ENCODE data around the gene MRC2. TPM values are rescaled to one million over a fixed set of nuclear protein-coding genes. Genes with fewer than 3 reads are reported as not detected.

Gene MRC2
- total and polyA plus RNA-seq, 9 of the 15 experiments (the other 6 are each of a cell fraction or from before 2014, with no cell fraction given) = 0.28 to 11.5 (median 6.6) TPM

DNA sequence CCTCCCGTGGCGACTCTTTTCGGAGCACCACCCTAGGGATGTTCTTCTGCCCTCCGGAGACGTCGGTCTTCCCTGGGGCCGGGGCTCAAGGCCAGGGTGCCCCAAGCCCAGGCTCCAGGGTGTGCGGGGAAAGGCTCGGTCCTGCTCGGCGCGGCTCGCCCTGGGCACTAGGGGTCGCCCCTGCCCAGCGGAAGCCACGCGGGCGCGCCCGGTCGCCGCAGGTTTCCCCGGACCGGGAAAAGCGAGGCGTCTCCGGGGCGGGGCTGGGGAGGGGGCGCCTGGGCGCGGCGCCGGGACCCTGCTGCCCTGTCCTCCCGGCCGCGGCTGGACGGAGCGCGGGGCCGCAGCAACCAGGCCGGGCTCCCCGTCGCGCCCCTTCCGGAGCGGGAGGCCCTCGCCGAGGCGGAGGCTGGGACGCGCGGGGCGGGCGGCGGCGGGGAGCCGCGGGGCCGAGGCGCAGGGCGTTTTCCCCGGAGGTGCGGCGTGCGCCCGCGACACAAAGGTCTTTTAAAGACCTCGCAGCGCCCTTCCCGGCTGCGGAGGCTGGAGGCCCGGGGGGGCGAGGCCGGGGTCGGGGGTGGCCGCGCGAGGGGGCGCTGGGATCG, 76.4 kb downstream of the MRC2 start (continued):
- TF ChIP-seq, protein P1, sequence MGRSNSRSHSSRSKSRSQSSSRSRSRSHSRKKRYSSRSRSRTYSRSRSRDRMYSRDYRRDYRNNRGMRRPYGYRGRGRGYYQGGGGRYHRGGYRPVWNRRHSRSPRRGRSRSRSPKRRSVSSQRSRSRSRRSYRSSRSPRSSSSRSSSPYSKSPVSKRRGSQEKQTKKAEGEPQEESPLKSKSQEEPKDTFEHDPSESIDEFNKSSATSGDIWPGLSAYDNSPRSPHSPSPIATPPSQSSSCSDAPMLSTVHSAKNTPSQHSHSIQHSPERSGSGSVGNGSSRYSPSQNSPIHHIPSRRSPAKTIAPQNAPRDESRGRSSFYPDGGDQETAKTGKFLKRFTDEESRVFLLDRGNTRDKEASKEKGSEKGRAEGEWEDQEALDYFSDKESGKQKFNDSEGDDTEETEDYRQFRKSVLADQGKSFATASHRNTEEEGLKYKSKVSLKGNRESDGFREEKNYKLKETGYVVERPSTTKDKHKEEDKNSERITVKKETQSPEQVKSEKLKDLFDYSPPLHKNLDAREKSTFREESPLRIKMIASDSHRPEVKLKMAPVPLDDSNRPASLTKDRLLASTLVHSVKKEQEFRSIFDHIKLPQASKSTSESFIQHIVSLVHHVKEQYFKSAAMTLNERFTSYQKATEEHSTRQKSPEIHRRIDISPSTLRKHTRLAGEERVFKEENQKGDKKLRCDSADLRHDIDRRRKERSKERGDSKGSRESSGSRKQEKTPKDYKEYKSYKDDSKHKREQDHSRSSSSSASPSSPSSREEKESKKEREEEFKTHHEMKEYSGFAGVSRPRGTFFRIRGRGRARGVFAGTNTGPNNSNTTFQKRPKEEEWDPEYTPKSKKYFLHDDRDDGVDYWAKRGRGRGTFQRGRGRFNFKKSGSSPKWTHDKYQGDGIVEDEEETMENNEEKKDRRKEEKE (IDR thresholded peaks at IDR 0.05; ENCODE audit: borderline replicate concordance in 1 of 2, control insufficient read depth in 1 of 2, low read depth in 2 of 2, low read length in 1 of 2) = no peak
- TF ChIP-seq, protein P2, sequence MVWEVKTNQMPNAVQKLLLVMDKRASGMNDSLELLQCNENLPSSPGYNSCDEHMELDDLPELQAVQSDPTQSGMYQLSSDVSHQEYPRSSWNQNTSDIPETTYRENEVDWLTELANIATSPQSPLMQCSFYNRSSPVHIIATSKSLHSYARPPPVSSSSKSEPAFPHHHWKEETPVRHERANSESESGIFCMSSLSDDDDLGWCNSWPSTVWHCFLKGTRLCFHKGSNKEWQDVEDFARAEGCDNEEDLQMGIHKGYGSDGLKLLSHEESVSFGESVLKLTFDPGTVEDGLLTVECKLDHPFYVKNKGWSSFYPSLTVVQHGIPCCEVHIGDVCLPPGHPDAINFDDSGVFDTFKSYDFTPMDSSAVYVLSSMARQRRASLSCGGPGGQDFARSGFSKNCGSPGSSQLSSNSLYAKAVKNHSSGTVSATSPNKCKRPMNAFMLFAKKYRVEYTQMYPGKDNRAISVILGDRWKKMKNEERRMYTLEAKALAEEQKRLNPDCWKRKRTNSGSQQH (CRISPR knock-in tag; IDR thresholded peaks at IDR 0.05) = no peak
- TF ChIP-seq CTCF (IDR thresholded peaks at IDR 0.05 in 2 of 3, conservative IDR thresholded peaks at IDR 0.05 in 1 of 3; ENCODE audit: insufficient read depth in 2 of 3, low read depth in 1 of 3, low read length in 3 of 3) = peak; percentile 74 to 87 (median 84)
- TF ChIP-seq ZNF696 (CRISPR knock-in tag; conservative IDR thresholded peaks at IDR 0.05) = no peak
- TF ChIP-seq ZNF263 (CRISPR knock-in tag; IDR thresholded peaks at IDR 0.05; ENCODE audit: borderline replicate concordance) = no peak
- TF ChIP-seq GTF2E2 (tag; IDR thresholded peaks at IDR 0.05) = no peak
- TF ChIP-seq RCOR1 (IDR thresholded peaks at IDR 0.05; ENCODE audit: borderline replicate concordance in 1 of 2, low read depth in 2 of 2, low read length in 2 of 2) = no peak
- no peak for TF ChIP-seq ZNF695 (CRISPR knock-in tag; IDR thresholded peaks at IDR 0.05)
- no peak for TF ChIP-seq ELF4 (CRISPR knock-in tag; IDR thresholded peaks at IDR 0.05)
- TF ChIP-seq THAP7 (CRISPR knock-in tag; IDR thresholded peaks at IDR 0.05) = no peak
- no peak for TF ChIP-seq TOE1 (IDR thresholded peaks at IDR 0.05; ENCODE audit: borderline replicate concordance)
- no peak for TF ChIP-seq TOE1 (CRISPR knock-in tag; IDR thresholded peaks at IDR 0.05; ENCODE audit: borderline replicate concordance, low read depth)
- TF ChIP-seq GTF2A2 (tag; IDR thresholded peaks at IDR 0.05) = no peak
- no peak for TF ChIP-seq NFATC3 (IDR thresholded peaks at IDR 0.05)
- TF ChIP-seq SETDB1 (IDR thresholded peaks at IDR 0.05; ENCODE audit: low read length) = no peak
- no peak for TF ChIP-seq ZZZ3 (IDR thresholded peaks at IDR 0.05)
- no peak for TF ChIP-seq POLR2H (tag; IDR thresholded peaks at IDR 0.05; ENCODE audit: low read depth)
- TF ChIP-seq, protein P3, sequence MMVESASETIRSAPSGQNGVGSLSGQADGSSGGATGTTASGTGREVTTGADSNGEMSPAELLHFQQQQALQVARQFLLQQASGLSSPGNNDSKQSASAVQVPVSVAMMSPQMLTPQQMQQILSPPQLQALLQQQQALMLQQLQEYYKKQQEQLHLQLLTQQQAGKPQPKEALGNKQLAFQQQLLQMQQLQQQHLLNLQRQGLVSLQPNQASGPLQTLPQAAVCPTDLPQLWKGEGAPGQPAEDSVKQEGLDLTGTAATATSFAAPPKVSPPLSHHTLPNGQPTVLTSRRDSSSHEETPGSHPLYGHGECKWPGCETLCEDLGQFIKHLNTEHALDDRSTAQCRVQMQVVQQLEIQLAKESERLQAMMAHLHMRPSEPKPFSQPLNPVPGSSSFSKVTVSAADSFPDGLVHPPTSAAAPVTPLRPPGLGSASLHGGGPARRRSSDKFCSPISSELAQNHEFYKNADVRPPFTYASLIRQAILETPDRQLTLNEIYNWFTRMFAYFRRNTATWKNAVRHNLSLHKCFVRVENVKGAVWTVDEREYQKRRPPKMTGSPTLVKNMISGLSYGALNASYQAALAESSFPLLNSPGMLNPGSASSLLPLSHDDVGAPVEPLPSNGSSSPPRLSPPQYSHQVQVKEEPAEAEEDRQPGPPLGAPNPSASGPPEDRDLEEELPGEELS (CRISPR knock-in tag; IDR thresholded peaks at IDR 0.05; ENCODE audit: borderline replicate concordance) = no peak
- peak; percentile 55; the same call in 1 of the 2 replicates for TF ChIP-seq GABPA (tag; conservative IDR thresholded peaks at IDR 0.05; ENCODE audit: low read depth)

Measured in K562 (cell line).